K562 (cell line): ENCODE measurements around the gene PRPSAP2. TPM values are rescaled to one million over a fixed set of nuclear protein-coding genes. Genes with fewer than 3 reads are reported as not detected.

Experiments used
- ATAC-seq: fragments of 200-7000 bp; cut with Tn5 transposase; 3 replicates; pipeline ENCODE4 v1.9.1; 2020; ENCODE audit warnings: moderate library complexity
- BruUV-seq: library from RNA; stranded (reverse); fragments of 400-500 nt; replicated peaks from 2 replicates; lab custom pipeline; 2021; lab: Mats Ljungman, UMichigan
- CTCF ChIA-PET: fragments of 300-600 bp; formaldehyde crosslinking; extraction: SDS; loops from one replicate; lab custom pipeline; 2021; ENCODE audit warnings: low intra/inter-chr PET ratio; lab: Yijun Ruan, JAX
- POLR2A ChIA-PET: fragments of 300-600, 350-650 bp; sonication (Branson Sonifier 250); formaldehyde crosslinking; extraction: SDS; loops from one replicate; lab custom pipeline; 2021; ENCODE audit warnings: antibody characterized with exemption, inconsistent platforms; lab: Yijun Ruan, JAX
- DNase-seq, 4 experiments: peaks; one replicate each; pipeline versions ENCODE4 v3.0.0 to v3.0.0-alpha.2; 2011 to 2018; ENCODE audit warnings: low spot score in 3 of 4, mixed read lengths in 3 of 4; ENCODE audit errors: extremely low read depth in 1 of 4
- FAIRE-seq: peaks from 2 replicates; lab custom pipeline; 2011; peaks lifted over from hg19 to GRCh38; lab: Jason Lieb, UNC
- H2AFZ ChIP-seq: 2 replicates; pipeline ENCODE4 v1.6.0; 2011; ENCODE audit warnings: low read depth, low read length, control low read depth, inconsistent platforms
- H3K27ac ChIP-seq: fragments of 200-600 bp; 3 replicates; pipeline ENCODE4 v1.8.0; 2011; ENCODE audit warnings: low read depth, mild to moderate bottlenecking, control low read depth, inconsistent platforms, low read length, moderate library complexity, mixed read lengths; ENCODE audit errors: extremely low read depth
- H3K27me3 ChIP-seq, 2 experiments: fragments of 300-600 bp in 1 of 2; 2 replicates in 1 of 2; 3 replicates in 1 of 2; pipeline versions ENCODE4 v1.6.0 to v1.8.0; 2011; ENCODE audit warnings: inconsistent platforms in 2 of 2, low read length in 2 of 2, mild to moderate bottlenecking in 1 of 2, mixed read lengths in 1 of 2, moderate library complexity in 1 of 2; ENCODE audit not compliant: control insufficient read depth in 2 of 2, insufficient read depth in 2 of 2
- H3K36me3 ChIP-seq: fragments of 300-600 bp; 3 replicates; pipeline ENCODE4 v1.8.0; 2011; ENCODE audit warnings: mild to moderate bottlenecking, low read length, inconsistent platforms; ENCODE audit not compliant: control insufficient read depth, insufficient read depth
- H3K4me1 ChIP-seq, 2 experiments: fragments of 200-600 bp in 1 of 2; replicated peaks in 1 of 2; 2 replicates in 1 of 2; 3 replicates in 1 of 2; pipeline versions ENCODE4 v1.5.1 to v1.8.0; 2011; ENCODE audit warnings: inconsistent platforms in 2 of 2, low read length in 2 of 2, mild to moderate bottlenecking in 1 of 2, mixed read lengths in 1 of 2, moderate library complexity in 1 of 2; ENCODE audit not compliant: control insufficient read depth in 2 of 2, insufficient read depth in 2 of 2
- H3K4me2 ChIP-seq: 2 replicates; pipeline ENCODE4 v1.6.1; 2011; ENCODE audit warnings: low read length, control low read depth, inconsistent platforms, mixed read lengths; ENCODE audit not compliant: insufficient read depth
- H3K4me3 ChIP-seq: fragments of 200-600 bp; sonication (generic), shearing (Covaris generic); 2 replicates; pipeline ENCODE4 v1.5.1; 2016; ENCODE audit warnings: control low read depth, inconsistent platforms
- H3K79me2 ChIP-seq: fragments of 200-600 bp; 3 replicates; pipeline ENCODE4 v1.8.0; 2011; ENCODE audit warnings: low read length, inconsistent platforms; ENCODE audit not compliant: control insufficient read depth, insufficient read depth
- H3K9ac ChIP-seq, 2 experiments: 2 replicates each; pipeline versions ENCODE4 v1.6.0 to v1.6.1; 2011; ENCODE audit warnings: low read depth in 2 of 2, low read length in 2 of 2, control low read depth in 1 of 2, inconsistent platforms in 1 of 2, mild to moderate bottlenecking in 1 of 2, mixed read lengths in 1 of 2; ENCODE audit not compliant: insufficient read depth in 1 of 2
- H3K9me1 ChIP-seq: one replicate; pipeline ENCODE4 v1.6.0; 2011; ENCODE audit warnings: inconsistent platforms, mild to moderate bottlenecking, low read length, moderate library complexity; ENCODE audit not compliant: control insufficient read depth, insufficient read depth
- H3K9me3 ChIP-seq: replicated peaks from 2 replicates; pipeline ENCODE4 v1.5.1; 2011; ENCODE audit warnings: low read depth, low read length, inconsistent platforms; ENCODE audit not compliant: control insufficient read depth, insufficient read depth
- H4K20me1 ChIP-seq: replicated peaks from 2 replicates; pipeline ENCODE4 v1.6.1; 2011; ENCODE audit warnings: low read length, inconsistent platforms, mixed read lengths; ENCODE audit not compliant: control insufficient read depth, insufficient read depth
- AFF1 ChIP-seq, 2 experiments: fragments of 450-650 bp; IDR thresholded peaks; 2 replicates each; pipeline ENCODE4 v1.6.1; 2018; ENCODE audit warnings: mild to moderate bottlenecking in 2 of 2, low read depth in 1 of 2; ENCODE audit not compliant: partially characterized antibody in 2 of 2
- ATF3 ChIP-seq, 2 experiments: fragments of 450-650 bp in 1 of 2; sonication (generic) in 1 of 2; formaldehyde crosslinking in 1 of 2; IDR thresholded peaks in 1 of 2; conservative IDR thresholded peaks in 1 of 2; 2 replicates each; pipeline versions ENCODE4 v1.6.1 to v1.8.1; 2016 to 2023; ENCODE audit warnings: mild to moderate bottlenecking in 2 of 2, moderate library complexity in 2 of 2, inconsistent platforms in 1 of 2, missing genetic modification reagents in 1 of 2
- COPS2 ChIP-seq: fragments of 450-650 bp; conservative IDR thresholded peaks from 2 replicates; pipeline ENCODE4 v1.6.1; 2016; ENCODE audit warnings: mild to moderate bottlenecking, moderate library complexity
- NFIX ChIP-seq: fragments of 250-450 bp; sonication (Bioruptor Pico); IDR thresholded peaks from 2 replicates; pipeline ENCODE4 v1.4.0; 2020; ENCODE audit warnings: low read depth, mild to moderate bottlenecking, moderate library complexity
- ZBTB7A ChIP-seq: IDR thresholded peaks from 2 replicates; pipeline ENCODE4 v1.6.1; 2011; ENCODE audit warnings: low read depth, mild to moderate bottlenecking, low read length, moderate library complexity, borderline replicate concordance; ENCODE audit not compliant: control insufficient read depth
- WGBS: fragments of 100-300 bp; shearing (Covaris generic); methylation state at CpG from one replicate; pipeline ENCODE4 v1.1.6; 2016; ENCODE audit warnings: low coverage, mixed read lengths; ENCODE audit not compliant: insufficient coverage; ENCODE audit errors: missing lambda C conversion rate; 5-methylcytosine and 5-hydroxymethylcytosine counted together
- in situ Hi-C: fragments of 300-500 bp; cut with MboI; formaldehyde crosslinking; loops from 4 replicates; pipeline ENCODE4 v1.15.0; 2018; ENCODE audit warnings: inconsistent platforms, mixed read lengths
- intact Hi-C: fragments of 100-400 bp; cut with micrococcal nuclease; formaldehyde crosslinking; loops from 2 replicates; pipeline ENCODE4 v1.14.2; 2022
- polyA plus RNA-seq, 8 experiments: library from polyadenylated mRNA; depleted of rRNA in 4 of 8; stranded (reverse) in 5 of 8; unstranded in 3 of 8; fragments of >200 nt; fragmentation: Nextera tagmentation in 2 of 8; fragmentation: Illumina TruSeq in 1 of 8; extraction: Ambion mirVana in 2 of 8; extraction: Trizol in 1 of 8; gene quantifications; 2 replicates each; pipeline versions ENCODE4 v1.2.1 to v1.2.3, GENCODE V29; 2011 to 2014; ENCODE audit warnings: inconsistent platforms in 1 of 8, missing spikeins in 1 of 8
- total RNA-seq, 7 experiments: library from RNA; depleted of rRNA in 6 of 7; stranded (reverse); fragments of >200 nt in 6 of 7; fragmentation: Illumina TruSeq in 2 of 7; extraction: Trizol in 2 of 7; gene quantifications; 2 replicates each; pipeline versions ENCODE4 v1.2.1 to v1.2.3, GENCODE V29; 2011 to 2021; ENCODE audit warnings: low replicate concordance in 1 of 7

Gene PRPSAP2
- total and polyA plus RNA-seq, 9 of the 15 experiments (the other 6 are each of a cell fraction or from before 2014, with no cell fraction given), result 15.5 to 56.7 (median 35.7) TPM

- no TSS peak for BruUV-seq
- ChIA-PET CTCF (no interaction called here), POLR2A (no interaction called here)
- H3K9me3 ChIP-seq, result no peaks in the 10 kb centered on the region
- H3K27me3 ChIP-seq, result no peaks in the 10 kb centered on the region
- no peak overlapping the region for H3K9ac ChIP-seq
- H3K79me2 ChIP-seq, result no peaks in the 10 kb centered on the region
- H4K20me1 ChIP-seq, result no peaks in the 10 kb centered on the region
- H3K36me3 ChIP-seq, result no peaks in the 10 kb centered on the region
- intact Hi-C loops, result loop anchor here (10.0 kb wide), 1 partner anchor 313 kb away; no protein-coding TSS in a partner anchor
- H3K27ac ChIP-seq, result no peak overlapping the region
- TF ChIP-seq NFIX (CRISPR knock-in tag) (no peak), ATF3 (IDR thresholded peaks at IDR 0.05) (peak; percentile 18; the same call in 1 of the 2 replicates), ATF3 (CRISPR knock-in tag; conservative IDR thresholded peaks at IDR 0.05) (no peak)
- no peaks in the 10 kb centered on the region for H3K9me1 ChIP-seq
- FAIRE-seq, result no peak
- H3K4me3 ChIP-seq, result no peak overlapping the region
- no peak for ATAC-seq
- peaks cover 0 to 1% of the 10 kb centered on the region in 2 experiments; a peak in 1 of 5 replicates for H3K4me1 ChIP-seq
- H2AFZ ChIP-seq, result no peak overlapping the region
- H3K4me2 ChIP-seq, result no peak overlapping the region
- DNase-seq, result no peak
- 23% methylated on average over 7 of the region's 8 CpGs for WGBS
- in situ Hi-C loops, result no loop called here
These were observed 80.2 kb downstream of the PRPSAP2 start for GRCh38 chr17:18937981-18938691.

- no peak overlapping the region for H3K27ac ChIP-seq
- H3K4me3 ChIP-seq, result no peak overlapping the region
- no TSS peak for BruUV-seq
- peak in 1 of 4 experiments; percentile 1 for DNase-seq
- FAIRE-seq, result no peak
- no peak overlapping the region for H3K4me2 ChIP-seq
- H3K9ac ChIP-seq, result no peak overlapping the region
- CTCF ChIA-PET, result no interaction called here
- no peaks in the 10 kb centered on the region for H3K9me1 ChIP-seq
- H3K79me2 ChIP-seq, result no peaks in the 10 kb centered on the region
- H3K4me1 ChIP-seq, result no peaks in the 10 kb centered on the region; a peak in 1 of 5 replicates
- H3K27me3 ChIP-seq, result no peaks in the 10 kb centered on the region
- POLR2A ChIA-PET, result no interaction called here
- intact Hi-C loops, result loop anchor here (10.0 kb wide), 1 partner anchor 314 kb away; no protein-coding TSS in a partner anchor
- TF ChIP-seq COPS2, result no peak
- TF ChIP-seq AFF1 (IDR thresholded peaks at IDR 0.05; ENCODE audit: low read depth in 1 of 2, partially characterized antibody in 2 of 2), result no peak
- TF ChIP-seq ZBTB7A, result no peak
- H4K20me1 ChIP-seq, result no peaks in the 10 kb centered on the region
- 8% methylated on average over 1 of the region's 2 CpGs for WGBS
- no peak overlapping the region for H2AFZ ChIP-seq
- ATAC-seq, result no peak
- in situ Hi-C loops, result no loop called here
- H3K9me3 ChIP-seq, result no peaks in the 10 kb centered on the region
- H3K36me3 ChIP-seq, result no peaks in the 10 kb centered on the region
These were observed 80.7 kb downstream of the PRPSAP2 start for GRCh38 chr17:18938692-18939023.
